Lung (tissue), 12 donors: ENCODE data around the gene ACAP1. TPM values are rescaled to one million over a fixed set of nuclear protein-coding genes. Genes with fewer than 3 reads are reported as not detected.
A peak's percentile ranks its signal among the peaks of the same experiment; 100 is the strongest.

Experiments
- ATAC-seq: fragments of 200-7000 bp; cut with Tn5 transposase; one replicate; pipeline ENCODE4 v1.9.1; 2020; ENCODE audit warnings: moderate number of reproducible peaks; ENCODE audit not compliant: insufficient read depth, low FRiP score
- DNase-seq, 3 donors: peaks; one replicate each; pipeline ENCODE4 v3.0.0-alpha.2; 2013 to 2017
- H3K27ac ChIP-seq, 2 donors: one replicate each; pipeline ENCODE4 v1.5.1; 2013; ENCODE audit warnings: mild to moderate bottlenecking in 2 of 2, moderate library complexity in 2 of 2, control low read depth in 1 of 2, inconsistent platforms in 1 of 2, low read depth in 1 of 2, low read length in 1 of 2
- H3K27me3 ChIP-seq, 3 donors: one replicate each; pipeline ENCODE4 v1.5.1; 2013; ENCODE audit warnings: low read length in 2 of 3; ENCODE audit not compliant: control insufficient read depth in 3 of 3, insufficient read depth in 3 of 3
- H3K36me3 ChIP-seq, 4 donors: one replicate each; pipeline ENCODE4 v1.5.1; 2013; ENCODE audit warnings: low read length in 4 of 4, mild to moderate bottlenecking in 1 of 4, moderate library complexity in 1 of 4; ENCODE audit not compliant: control insufficient read depth in 4 of 4, insufficient read depth in 4 of 4
- H3K4me1 ChIP-seq, 5 donors: one replicate each; pipeline ENCODE4 v1.5.1; 2013; ENCODE audit warnings: low read length in 5 of 5, mild to moderate bottlenecking in 2 of 5, moderate library complexity in 1 of 5; ENCODE audit not compliant: control insufficient read depth in 5 of 5, insufficient read depth in 5 of 5
- H3K4me3 ChIP-seq: one replicate; pipeline ENCODE4 v1.5.1; 2013; ENCODE audit warnings: mild to moderate bottlenecking, control low read depth, moderate library complexity
- H3K9ac ChIP-seq, 2 donors: one replicate each; pipeline ENCODE4 v1.5.1; 2013; ENCODE audit warnings: low read length in 2 of 2, control low read depth in 1 of 2; ENCODE audit not compliant: insufficient read depth in 1 of 2
- H3K9me3 ChIP-seq, 4 donors: one replicate each; pipeline ENCODE4 v1.5.1; 2013; ENCODE audit warnings: low read length in 3 of 4, mild to moderate bottlenecking in 1 of 4, moderate library complexity in 1 of 4; ENCODE audit not compliant: control insufficient read depth in 4 of 4, insufficient read depth in 3 of 4
- CTCF ChIP-seq: IDR thresholded peaks from 2 replicates; pipeline ENCODE4 v1.5.1; 2012; ENCODE audit warnings: mild to moderate bottlenecking; ENCODE audit errors: control extremely low read depth, extremely low read depth
- WGBS, 2 donors: extraction: QIAGEN DNeasy Blood & Tissue Kit; methylation state at CpG; one replicate each; pipeline ENCODE4 v1.1.7; 2013; 5-methylcytosine and 5-hydroxymethylcytosine counted together
- polyA plus RNA-seq, 2 donors: library from polyadenylated mRNA; stranded (reverse); fragments of 200-250 nt; gene quantifications; one replicate each; pipeline ENCODE4 v1.2.1, GENCODE V29; 2013
- total RNA-seq, 2 donors: library from RNA; depleted of rRNA in 1 of 2; stranded (reverse); fragments of >200 nt in 1 of 2; gene quantifications; one replicate each; pipeline ENCODE4 v1.2.1, GENCODE V29; 2014 to 2021
- donor health status: control.
- donor health status: control.
- donor health status: Bipolar disorder and iron deficiency.
- donor health status: healthy.
- donor health status: DM: yes; HTN: yes; CAD: no.

The ACAP1 gene
- total and polyA plus RNA-seq, 4 donors: 9.2 to 39.4 (median 22.1) TPM

- TF ChIP-seq CTCF: no peak
- no peaks in the 10 kb centered on the region for H3K9me3 ChIP-seq
- no peak overlapping the region for H3K27ac ChIP-seq
- H3K36me3 ChIP-seq: no peaks in the 10 kb centered on the region
- DNase-seq (no peak), ATAC-seq (no peak)
- whole genome bisulfite sequencing, 2 donors: 76 to 77% methylated on average over 19 of the region's 19 CpGs
- H3K4me1 ChIP-seq: peaks cover 0 to 23% (median 7%) of the 10 kb centered on the region in 5 donors
- no peaks in the 10 kb centered on the region for H3K27me3 ChIP-seq
- H3K9ac ChIP-seq: no peak overlapping the region
- no peak overlapping the region for H3K4me3 ChIP-seq
These were observed 11.5 kb downstream of the ACAP1 start for GRCh38 chr17:7347630-7348477.

GRCh38 chr17:7348478-7349242 lies 12.3 kb downstream of the ACAP1 start:
- ATAC-seq: no peak
- TF ChIP-seq CTCF: no peak
- Histone ChIP-seq H3K27ac (no peak overlapping the region), H3K9me3 (no peaks in the 10 kb centered on the region), H3K4me1 (peaks cover 0 to 29% (median 7%) of the 10 kb centered on the region in 5 donors), H3K36me3 (no peaks in the 10 kb centered on the region), H3K4me3 (no peak overlapping the region), H3K9ac (no peak overlapping the region), H3K27me3 (no peaks in the 10 kb centered on the region)
- WGBS, 2 donors: 74 to 77% methylated on average over 19 of the region's 19 CpGs
- no peak for DNase-seq

GRCh38 chr17:7351665-7352502 lies 15.6 kb downstream of the ACAP1 start, which contains the start of gene KCTD11:
TSS of gene KCTD11 (plus strand) at chr17:7352162.
- Histone ChIP-seq H3K36me3 (no peaks in the 10 kb centered on the region), H3K9ac (peak within 1 kb of the TSS; percentile 68 to 84), H3K4me1 (peaks cover 0 to 44% (median 10%) of the 10 kb centered on the region in 5 donors), H3K27ac (peak within 1 kb of the TSS; percentile 85 to 96), H3K9me3 (no peaks in the 10 kb centered on the region), H3K4me3 (peak within 1 kb of the TSS; percentile 66), H3K27me3 (no peaks in the 10 kb centered on the region)
- ATAC-seq: peak; percentile 79
- peak; percentile 21 for TF ChIP-seq CTCF
- 1% methylated on average over 56 to 91 of the region's 91 CpGs for WGBS, 2 donors
- peak; percentile 90 to 92 (median 91) for DNase-seq
